OCI-LY3 (cell line): ENCODE measurements around the gene TSPAN9.

Source experiments
- H2AFZ ChIP-seq: fragments of 200-600, 300-600 bp; shearing (Covaris generic); 2 replicates; pipeline ENCODE4 v1.6.0; 2014; ENCODE audit warnings: antibody characterized with exemption, low read depth, low read length
- H3K27ac ChIP-seq: fragments of 200-600, 300-600 bp; sonication (generic); 2 replicates; pipeline ENCODE4 v1.5.1; 2014; ENCODE audit warnings: mild to moderate bottlenecking, low read length, moderate library complexity, mixed read lengths
- H3K27me3 ChIP-seq: fragments of 200-600, 300-600 bp; sonication (generic); 2 replicates; pipeline ENCODE4 v1.6.1; 2014; ENCODE audit warnings: low read depth, low read length, mixed read lengths
- H3K36me3 ChIP-seq: fragments of 200-600, 300-600 bp; sonication (generic); replicated peaks from 2 replicates; pipeline ENCODE3; 2014; ENCODE audit warnings: low read depth, low read length, mixed read lengths
- H3K4me1 ChIP-seq: fragments of 300-600, 200-600 bp; sonication (generic); 2 replicates; pipeline ENCODE4 v1.6.1; 2014; ENCODE audit warnings: low read length, mixed read lengths
- H3K4me2 ChIP-seq: fragments of 200-600, 300-600 bp; sonication (generic); 2 replicates; pipeline ENCODE4 v1.6.1; 2014; ENCODE audit warnings: low read length, mixed read lengths
- H3K4me3 ChIP-seq: fragments of 300-600, 200-600 bp; sonication (generic); 2 replicates; pipeline ENCODE4 v1.5.1; 2014; ENCODE audit warnings: antibody characterized with exemption, mild to moderate bottlenecking, low read length, moderate library complexity
- H3K79me2 ChIP-seq: fragments of 300-600, 200-600 bp; shearing (Covaris generic); 2 replicates; pipeline ENCODE4 v1.6.1; 2014; ENCODE audit warnings: mild to moderate bottlenecking, low read length, mixed read lengths
- H3K9ac ChIP-seq: fragments of 300-600, 200-600 bp; shearing (Covaris generic); 2 replicates; pipeline ENCODE4 v1.6.0; 2014; ENCODE audit warnings: mild to moderate bottlenecking, low read length, moderate library complexity
- H3K9me3 ChIP-seq: fragments of 200-600, 300-600 bp; shearing (Covaris generic); 2 replicates; pipeline ENCODE4 v1.6.1; 2014; ENCODE audit warnings: low read length, mixed read lengths; ENCODE audit not compliant: insufficient read depth
- H4K20me1 ChIP-seq: fragments of 200-600, 300-600 bp; sonication (generic); 2 replicates; pipeline ENCODE4 v1.6.1; 2016; ENCODE audit warnings: low read length, mixed read lengths; ENCODE audit not compliant: insufficient read depth
- EZH2phosphoT487 ChIP-seq: fragments of 200-600 bp; shearing (Covaris generic); IDR thresholded peaks from 2 replicates; pipeline ENCODE4 v1.6.1; 2018; ENCODE audit warnings: antibody characterized with exemption, mixed run types, low read depth
- TF ChIP-seq, protein P1 (sequence below): fragments of 200-600, 300-600 bp; sonication (generic); IDR thresholded peaks from 2 replicates; pipeline ENCODE4 v1.5.1; 2014; ENCODE audit warnings: antibody characterized with exemption, low read length, low read depth

Gene TSPAN9

GRCh38 chr12:3323002-3323685 is 246.0 kb downstream of the TSPAN9 start:
- Histone ChIP-seq H4K20me1 (no peaks in the 10 kb centered on the region), H3K9ac (no peak overlapping the region), H3K27me3 (peaks cover 30% of the 10 kb centered on the region), H3K36me3 (no peaks in the 10 kb centered on the region), H3K4me1 (no peaks in the 10 kb centered on the region), H3K9me3 (no peaks in the 10 kb centered on the region), H2AFZ (no peak overlapping the region), H3K27ac (no peak overlapping the region), H3K79me2 (no peaks in the 10 kb centered on the region), H3K4me3 (no peak overlapping the region), H3K4me2 (no peak overlapping the region)
- TF ChIP-seq, protein P1, sequence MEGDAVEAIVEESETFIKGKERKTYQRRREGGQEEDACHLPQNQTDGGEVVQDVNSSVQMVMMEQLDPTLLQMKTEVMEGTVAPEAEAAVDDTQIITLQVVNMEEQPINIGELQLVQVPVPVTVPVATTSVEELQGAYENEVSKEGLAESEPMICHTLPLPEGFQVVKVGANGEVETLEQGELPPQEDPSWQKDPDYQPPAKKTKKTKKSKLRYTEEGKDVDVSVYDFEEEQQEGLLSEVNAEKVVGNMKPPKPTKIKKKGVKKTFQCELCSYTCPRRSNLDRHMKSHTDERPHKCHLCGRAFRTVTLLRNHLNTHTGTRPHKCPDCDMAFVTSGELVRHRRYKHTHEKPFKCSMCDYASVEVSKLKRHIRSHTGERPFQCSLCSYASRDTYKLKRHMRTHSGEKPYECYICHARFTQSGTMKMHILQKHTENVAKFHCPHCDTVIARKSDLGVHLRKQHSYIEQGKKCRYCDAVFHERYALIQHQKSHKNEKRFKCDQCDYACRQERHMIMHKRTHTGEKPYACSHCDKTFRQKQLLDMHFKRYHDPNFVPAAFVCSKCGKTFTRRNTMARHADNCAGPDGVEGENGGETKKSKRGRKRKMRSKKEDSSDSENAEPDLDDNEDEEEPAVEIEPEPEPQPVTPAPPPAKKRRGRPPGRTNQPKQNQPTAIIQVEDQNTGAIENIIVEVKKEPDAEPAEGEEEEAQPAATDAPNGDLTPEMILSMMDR, result no peak
- TF ChIP-seq EZH2phosphoT487, result no peak

GRCh38 chr12:3325736-3326135 is 248.6 kb downstream of the TSPAN9 start:
- Histone ChIP-seq H3K27ac (no peak overlapping the region), H3K9ac (no peak overlapping the region), H3K4me1 (no peaks in the 10 kb centered on the region), H4K20me1 (no peaks in the 10 kb centered on the region), H3K4me2 (no peak overlapping the region), H3K27me3 (peaks cover 33% of the 10 kb centered on the region), H3K79me2 (no peaks in the 10 kb centered on the region), H3K9me3 (no peaks in the 10 kb centered on the region), H2AFZ (no peak overlapping the region), H3K4me3 (no peak overlapping the region), H3K36me3 (no peaks in the 10 kb centered on the region)
- TF ChIP-seq, protein P1, result no peak
- no peak for TF ChIP-seq EZH2phosphoT487

- Histone ChIP-seq H3K27ac (no peak overlapping the region), H3K79me2 (no peaks in the 10 kb centered on the region), H3K9me3 (no peaks in the 10 kb centered on the region), H3K4me3 (no peak overlapping the region), H3K36me3 (no peaks in the 10 kb centered on the region), H3K27me3 (peaks cover 33% of the 10 kb centered on the region), H4K20me1 (no peaks in the 10 kb centered on the region), H3K9ac (no peak overlapping the region), H3K4me2 (no peak overlapping the region), H3K4me1 (no peaks in the 10 kb centered on the region), H2AFZ (no peak overlapping the region)
- TF ChIP-seq, protein P1, result no peak
- no peak for TF ChIP-seq EZH2phosphoT487
These were observed 249.1 kb downstream of the TSPAN9 start for GRCh38 chr12:3326156-3326849.

DNA sequence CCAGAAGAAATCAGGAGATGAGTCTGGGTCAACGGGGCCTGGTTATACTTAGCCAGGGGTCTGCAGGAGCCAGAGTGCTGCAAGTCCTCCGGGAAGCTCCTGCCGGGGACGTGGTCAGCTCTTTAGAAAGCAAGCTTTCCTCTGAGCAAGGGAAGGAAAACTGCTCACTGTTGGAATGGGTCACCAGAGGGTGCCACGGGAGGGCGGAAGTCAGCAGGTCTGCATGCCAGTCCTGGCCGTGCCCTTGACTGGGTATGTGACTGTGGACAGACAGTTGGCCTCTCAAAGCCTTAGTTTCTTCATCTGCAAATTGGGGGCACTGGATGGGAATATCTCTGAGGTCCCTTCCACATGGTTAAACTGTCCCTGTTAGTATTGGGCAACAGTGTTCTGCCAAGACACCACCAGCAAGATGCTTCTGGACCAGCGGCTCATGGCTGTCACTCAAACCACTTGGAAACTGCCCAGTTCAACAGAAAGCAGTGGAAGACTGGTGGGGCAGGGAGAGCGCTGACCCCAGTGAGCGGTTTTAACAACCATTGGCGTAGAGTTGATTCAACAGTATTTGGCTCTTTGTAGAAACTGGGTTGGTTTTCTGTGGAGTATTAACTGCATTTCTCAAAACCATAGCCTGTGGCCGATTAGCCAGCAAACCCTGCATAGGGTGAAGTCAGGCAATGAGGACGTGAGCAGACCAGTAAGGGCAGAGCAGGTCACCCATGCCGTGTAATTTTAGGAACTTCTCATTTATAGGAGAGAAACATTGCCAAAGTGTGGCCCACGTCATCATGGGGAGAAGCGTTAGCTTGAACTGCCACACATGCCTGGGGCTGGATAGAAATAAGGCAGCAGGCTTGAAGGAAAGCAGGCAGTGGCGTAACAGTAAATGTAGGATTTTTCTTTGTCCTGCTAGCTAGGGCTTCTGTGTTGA is 249.9 kb downstream of the TSPAN9 start:
- H3K27me3 ChIP-seq, result peaks cover 28% of the 10 kb centered on the region
- no peak overlapping the region for H3K4me3 ChIP-seq
- no peak overlapping the region for H3K27ac ChIP-seq
- no peak overlapping the region for H3K9ac ChIP-seq
- H4K20me1 ChIP-seq, result no peaks in the 10 kb centered on the region
- no peak overlapping the region for H2AFZ ChIP-seq
- TF ChIP-seq EZH2phosphoT487, result no peak
- TF ChIP-seq, protein P1, result no peak
- no peaks in the 10 kb centered on the region for H3K9me3 ChIP-seq
- H3K36me3 ChIP-seq, result no peaks in the 10 kb centered on the region
- H3K4me1 ChIP-seq, result no peaks in the 10 kb centered on the region
- no peak overlapping the region for H3K4me2 ChIP-seq
- no peaks in the 10 kb centered on the region for H3K79me2 ChIP-seq
